Common myeloid progenitor, CD34-positive (primary cell): ENCODE data around the gene WDR86.

Source experiments
- CTCF ChIA-PET: fragments of 350-600 bp; sonication (Branson Sonifier 250); formaldehyde crosslinking; loops from one replicate; lab custom pipeline; 2021; ENCODE audit warnings: antibody characterized with exemption; lab: Charles Lee
- POLR2A ChIA-PET: fragments of 350-600 bp; sonication (Branson Sonifier 250); formaldehyde crosslinking; loops from one replicate; lab custom pipeline; 2021; ENCODE audit warnings: antibody characterized with exemption; lab: Charles Lee
- DNase-seq, 3 donors: peaks; one replicate each; pipeline versions ENCODE4 v3.0.0 to v3.0.0-alpha.2; 2013
- H3K27ac ChIP-seq, 2 experiments: 1 replicate in 1 of 2; 2 replicates in 1 of 2; pipeline ENCODE4 v1.7.0; 2013; ENCODE audit warnings: inconsistent platforms in 2 of 2, low read length in 2 of 2, mild to moderate bottlenecking in 2 of 2, low read depth in 1 of 2, moderate library complexity in 1 of 2; ENCODE audit not compliant: severe bottlenecking in 2 of 2, insufficient read depth in 1 of 2, poor library complexity in 1 of 2
- H3K27me3 ChIP-seq, 5 experiments: replicated peaks in 2 of 5; 1 replicate in 3 of 5; 2 replicates in 2 of 5; pipeline versions ENCODE4 v1.6.1 to v1.7.0; 2013; ENCODE audit warnings: low read length in 4 of 5, mild to moderate bottlenecking in 2 of 5, moderate library complexity in 2 of 5, inconsistent platforms in 1 of 5; ENCODE audit not compliant: insufficient read depth in 5 of 5, control insufficient read depth in 4 of 5
- H3K36me3 ChIP-seq, 4 experiments: 1 replicate in 2 of 4; 2 replicates in 2 of 4; pipeline versions ENCODE4 v1.6.1 to v1.7.0; 2013; ENCODE audit warnings: low read length in 3 of 4, control low read depth in 1 of 4, mild to moderate bottlenecking in 1 of 4; ENCODE audit not compliant: control insufficient read depth in 4 of 4, insufficient read depth in 4 of 4
- H3K4me1 ChIP-seq, 4 experiments: 1 replicate in 3 of 4; 2 replicates in 1 of 4; pipeline versions ENCODE4 v1.6.1 to v1.7.1; 2013; ENCODE audit warnings: low read length in 3 of 4, mild to moderate bottlenecking in 3 of 4, control low read depth in 1 of 4, inconsistent platforms in 1 of 4, moderate library complexity in 1 of 4; ENCODE audit not compliant: control insufficient read depth in 4 of 4, insufficient read depth in 4 of 4; ENCODE audit errors: control extremely low read depth in 1 of 4
- H3K4me3 ChIP-seq, 7 experiments: 1 replicate in 4 of 7; 2 replicates in 3 of 7; pipeline versions ENCODE4 v1.5.1 to v1.7.0; 2013; ENCODE audit warnings: mild to moderate bottlenecking in 7 of 7, low read length in 6 of 7, moderate library complexity in 6 of 7, inconsistent platforms in 2 of 7, low read depth in 2 of 7, control low read depth in 1 of 7; ENCODE audit not compliant: insufficient read depth in 4 of 7, control insufficient read depth in 1 of 7; ENCODE audit errors: extremely low read depth in 1 of 7
- H3K9me3 ChIP-seq, 5 experiments: 1 replicate in 4 of 5; 2 replicates in 1 of 5; pipeline versions ENCODE4 v1.6.1 to v1.7.1; 2013; ENCODE audit warnings: low read length in 4 of 5, mild to moderate bottlenecking in 2 of 5, inconsistent platforms in 1 of 5, low read depth in 1 of 5, moderate library complexity in 1 of 5; ENCODE audit not compliant: control insufficient read depth in 4 of 5, insufficient read depth in 2 of 5; ENCODE audit errors: control extremely low read depth in 1 of 5
- WGBS: methylation state at CpG from one replicate; pipeline ENCODE4 v1.1.5; 2013; ENCODE audit not compliant: insufficient coverage; 5-methylcytosine and 5-hydroxymethylcytosine counted together

The WDR86 gene

GRCh38 chr7:151448261-151449252 lies 38.7 kb upstream of the WDR86 start:
- peaks cover 0 to 6% (median 4%) of the 10 kb centered on the region in 4 experiments for H3K4me1 ChIP-seq
- CTCF ChIA-PET = interaction anchor here (0.6 to 14.8 kb wide), 34 partner anchors 8 to 333 kb away, joined by 3 to 280 read pairs (median 6); partner anchors contain the start of genes CRYGN and WDR86
- no peak overlapping the region for H3K27ac ChIP-seq
- POLR2A ChIA-PET = interaction anchor here (1.0 kb wide), 1 partner anchor 96 kb away, joined by 3 read pairs; no protein-coding TSS in a partner anchor
- peak; percentile 77 to 88 (median 86) for DNase-seq
- H3K27me3 ChIP-seq = peaks cover 0 to 11% (median 0%) of the 10 kb centered on the region in 5 experiments
- H3K36me3 ChIP-seq = no peaks in the 10 kb centered on the region
- peak overlapping the region; percentile 28 to 78 (median 58) for H3K4me3 ChIP-seq
- H3K9me3 ChIP-seq = no peaks in the 10 kb centered on the region
- WGBS = 6% methylated on average over 40 of the region's 61 CpGs

GRCh38 chr7:151447901-151448260 lies 38.0 kb upstream of the WDR86 start:
- WGBS = 41% methylated on average over 16 of the region's 26 CpGs
- peaks cover 0 to 6% (median 4%) of the 10 kb centered on the region in 4 experiments for H3K4me1 ChIP-seq
- DNase-seq = no peak
- H3K4me3 ChIP-seq = peak overlapping the region; percentile 28 to 78 (median 58)
- no peaks in the 10 kb centered on the region for H3K36me3 ChIP-seq
- H3K27me3 ChIP-seq = peaks cover 0 to 11% (median 0%) of the 10 kb centered on the region in 5 experiments
- ChIA-PET POLR2A (interaction anchor here (1.0 kb wide), 1 partner anchor 95 kb away, joined by 3 read pairs; no protein-coding TSS in a partner anchor), CTCF (interaction anchor here (0.6 to 14.8 kb wide), 22 partner anchors 8 to 142 kb away, joined by 3 to 280 read pairs (median 8); partner anchors contain the start of genes CRYGN and WDR86)
- H3K27ac ChIP-seq = no peak overlapping the region
- no peaks in the 10 kb centered on the region for H3K9me3 ChIP-seq

- Histone ChIP-seq H3K36me3 (no peaks in the 10 kb centered on the region), H3K27ac (no peak overlapping the region), H3K9me3 (no peaks in the 10 kb centered on the region), H3K4me1 (peaks cover 0 to 6% (median 4%) of the 10 kb centered on the region in 4 experiments), H3K27me3 (peaks cover 0 to 11% (median 0%) of the 10 kb centered on the region in 5 experiments), H3K4me3 (no peak overlapping the region)
- ChIA-PET CTCF (interaction anchor here (0.6 to 14.8 kb wide), 15 partner anchors 10 to 132 kb away, joined by 3 to 280 read pairs (median 8); no protein-coding TSS in a partner anchor), POLR2A (no interaction called here)
- WGBS = over 99% methylated on average over 11 of the region's 18 CpGs
- no peak for DNase-seq
These were observed 37.5 kb upstream of the WDR86 start for GRCh38 chr7:151447312-151447711.

GRCh38 chr7:151446412-151446811 lies 36.6 kb upstream of the WDR86 start:
- no peak overlapping the region for H3K27ac ChIP-seq
- DNase-seq = no peak
- POLR2A ChIA-PET = no interaction called here
- H3K4me3 ChIP-seq = no peak overlapping the region
- WGBS = 100% methylated on average over 1 of the region's 2 CpGs
- CTCF ChIA-PET = interaction anchor here (0.9 to 14.8 kb wide), 4 partner anchors 9 to 131 kb away, joined by 3 to 280 read pairs (median 25); no protein-coding TSS in a partner anchor
- H3K36me3 ChIP-seq = no peaks in the 10 kb centered on the region
- H3K9me3 ChIP-seq = no peaks in the 10 kb centered on the region
- H3K27me3 ChIP-seq = peaks cover 0 to 11% (median 0%) of the 10 kb centered on the region in 5 experiments
- peaks cover 0 to 11% (median 5%) of the 10 kb centered on the region in 4 experiments for H3K4me1 ChIP-seq

GRCh38 chr7:151444632-151445031 lies 34.8 kb upstream of the WDR86 start:
- ChIA-PET CTCF (interaction anchor here (1.5 to 14.8 kb wide), 3 partner anchors 33 to 91 kb away, joined by 4 to 280 read pairs (median 5); no protein-coding TSS in a partner anchor), POLR2A (interaction anchor here (0.6 kb wide), 1 partner anchor 51 kb away, joined by 3 read pairs; no protein-coding TSS in a partner anchor)
- Histone ChIP-seq H3K4me1 (peaks cover 0 to 28% (median 11%) of the 10 kb centered on the region in 4 experiments), H3K27ac (no peak overlapping the region), H3K9me3 (no peaks in the 10 kb centered on the region), H3K36me3 (no peaks in the 10 kb centered on the region), H3K27me3 (peaks cover 0 to 16% (median 0%) of the 10 kb centered on the region in 5 experiments), H3K4me3 (no peak overlapping the region)
- WGBS = no CpG with 5 or more reads among the region's 1 CpG
- no peak for DNase-seq

GRCh38 chr7:151442776-151443496 lies 33.1 kb upstream of the WDR86 start:
- no peaks in the 10 kb centered on the region for H3K36me3 ChIP-seq
- no peaks in the 10 kb centered on the region for H3K9me3 ChIP-seq
- ChIA-PET CTCF (interaction anchor here (0.9 to 14.8 kb wide), 3 partner anchors 10 to 73 kb away, joined by 3 to 280 read pairs (median 8); no protein-coding TSS in a partner anchor), POLR2A (no interaction called here)
- peaks cover 0 to 25% (median 13%) of the 10 kb centered on the region in 4 experiments for H3K4me1 ChIP-seq
- H3K27me3 ChIP-seq = peaks cover 0 to 26% (median 5%) of the 10 kb centered on the region in 5 experiments
- no peak overlapping the region for H3K27ac ChIP-seq
- WGBS = 97% methylated on average over 7 of the region's 10 CpGs
- no peak for DNase-seq
- H3K4me3 ChIP-seq = no peak overlapping the region
